Mammary epithelial cell (primary cell): ENCODE measurements around the gene PSMD14.
"Not testable (repeated sequence)": the region's sequence is repeated elsewhere in the genome, so short reads cannot be mapped to it uniquely, and the experiment has no call there.

Experiments
- CTCF ChIP-seq, 2 donors: IDR thresholded peaks in 1 of 2; conservative IDR thresholded peaks in 1 of 2; 2 replicates each; pipeline ENCODE4 v1.5.1; 2011 to 2012; ENCODE audit warnings: inconsistent platforms in 2 of 2, low read length in 2 of 2, mild to moderate bottlenecking in 2 of 2, control low read depth in 1 of 2, low read depth in 1 of 2; ENCODE audit not compliant: insufficient read depth in 1 of 2; ENCODE audit errors: extremely low read depth in 1 of 2
- EZH2 ChIP-seq: IDR thresholded peaks from 2 replicates; pipeline ENCODE4 v1.6.1; 2012; ENCODE audit warnings: low read length, inconsistent platforms, borderline replicate concordance

DNA sequence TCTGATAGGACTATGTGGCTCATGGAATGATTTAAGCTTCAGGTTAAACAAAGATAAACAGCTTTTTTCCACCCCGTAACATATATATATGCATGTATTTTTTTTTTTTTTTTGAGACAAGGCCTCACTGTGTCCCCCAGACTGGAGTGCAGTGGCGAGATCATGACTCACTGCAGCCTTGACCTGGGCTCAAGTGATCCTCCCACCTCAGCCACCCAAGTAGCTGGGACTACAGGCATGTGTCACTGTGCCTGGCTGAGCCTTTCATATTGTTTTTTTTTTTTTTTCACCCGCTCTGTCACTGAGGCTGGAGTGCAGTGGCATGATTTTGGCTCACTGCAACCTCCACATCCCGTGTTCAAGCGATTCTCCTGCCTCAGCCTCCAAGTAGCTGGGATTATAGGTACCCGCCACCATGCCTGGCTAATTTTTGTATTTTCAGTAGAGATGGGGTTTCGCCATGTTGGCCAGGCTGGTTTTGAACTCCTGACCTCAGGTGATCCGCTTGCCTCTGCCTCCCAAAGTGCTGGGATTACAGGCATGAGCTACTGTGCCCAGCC lies 52.0 kb downstream of the PSMD14 start:
- TF ChIP-seq CTCF (conservative IDR thresholded peaks at IDR 0.05 in 1 of 2, IDR thresholded peaks at IDR 0.05 in 1 of 2; ENCODE audit: extremely low read depth in 1 of 2, insufficient read depth in 1 of 2, low read depth in 1 of 2, low read length in 2 of 2); EZH2: not testable (repeated sequence)
